NCI-H524 treated with DMSO at 0.1 percent for 48 hours (cell line): ENCODE measurements around the gene NFIL3.
A peak's percentile ranks its signal among the peaks of the same experiment; 100 is the strongest.
"Not testable (repeated sequence)": the region's sequence is repeated elsewhere in the genome, so short reads cannot be mapped to it uniquely, and the experiment has no call there.

ENCODE experiments used
- DNase-seq: peaks from one replicate; lab custom pipeline; 2025; lab: John Stamatoyannopoulos, UW

The NFIL3 gene, protein sequence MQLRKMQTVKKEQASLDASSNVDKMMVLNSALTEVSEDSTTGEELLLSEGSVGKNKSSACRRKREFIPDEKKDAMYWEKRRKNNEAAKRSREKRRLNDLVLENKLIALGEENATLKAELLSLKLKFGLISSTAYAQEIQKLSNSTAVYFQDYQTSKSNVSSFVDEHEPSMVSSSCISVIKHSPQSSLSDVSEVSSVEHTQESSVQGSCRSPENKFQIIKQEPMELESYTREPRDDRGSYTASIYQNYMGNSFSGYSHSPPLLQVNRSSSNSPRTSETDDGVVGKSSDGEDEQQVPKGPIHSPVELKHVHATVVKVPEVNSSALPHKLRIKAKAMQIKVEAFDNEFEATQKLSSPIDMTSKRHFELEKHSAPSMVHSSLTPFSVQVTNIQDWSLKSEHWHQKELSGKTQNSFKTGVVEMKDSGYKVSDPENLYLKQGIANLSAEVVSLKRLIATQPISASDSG

DNA sequence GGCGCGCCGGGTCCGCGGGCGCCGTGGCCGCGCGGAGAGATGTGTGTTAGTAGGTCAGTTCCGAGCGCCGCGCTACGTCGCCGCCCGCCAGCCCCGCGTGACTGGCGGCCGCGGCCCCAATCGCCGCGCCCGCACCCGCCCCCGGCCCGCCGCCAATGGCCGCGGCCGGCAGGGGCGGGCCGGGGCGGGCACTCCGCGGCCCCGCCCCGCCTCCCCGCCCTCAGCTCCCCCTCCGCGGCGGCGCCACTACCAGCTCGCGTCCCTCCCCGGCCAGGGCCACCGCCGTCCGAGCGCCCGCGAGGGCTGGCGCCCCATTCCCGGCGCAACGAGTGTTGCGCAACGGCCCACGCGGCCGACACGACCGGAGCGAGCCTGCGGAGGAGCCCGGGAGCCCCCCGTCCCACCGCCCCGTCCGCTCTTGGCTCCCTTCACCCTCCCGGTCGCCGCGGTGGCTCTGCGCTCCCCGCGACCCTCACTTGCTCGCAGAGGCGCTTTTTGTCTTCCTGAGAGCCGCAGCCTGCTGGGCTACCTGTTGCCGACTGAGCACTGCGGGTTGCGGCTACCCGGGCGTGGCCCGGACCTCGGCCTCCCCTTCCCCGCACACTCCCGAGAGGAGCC is at the start of gene NFIL3:
NFIL3 (minus strand) TSS at position 48 of the 618 bp plus-strand sequence. CDS start 13,098 bp downstream, outside the sequence.
- DNase-seq = peak; percentile 10

DNA sequence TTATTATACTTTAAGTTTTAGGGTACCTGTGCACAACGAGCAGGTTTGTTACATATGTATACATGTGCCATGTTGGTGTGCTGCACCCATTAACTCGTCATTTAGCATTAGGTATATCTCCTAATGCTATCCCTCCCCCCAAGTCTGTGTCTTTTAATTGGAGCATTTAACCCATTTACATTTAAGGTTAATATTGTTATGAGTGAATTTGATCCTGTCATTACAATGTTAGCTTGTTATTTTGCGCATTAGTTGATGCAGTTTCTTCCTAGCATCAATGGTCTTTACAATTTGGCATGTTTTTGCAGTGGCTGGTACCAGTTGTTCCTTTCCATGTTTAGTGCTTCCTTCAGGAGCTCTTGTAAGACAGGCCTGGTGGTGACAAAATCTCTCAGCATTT is 47.9 kb upstream of the NFIL3 start:
- DNase-seq = not testable (repeated sequence)

DNA sequence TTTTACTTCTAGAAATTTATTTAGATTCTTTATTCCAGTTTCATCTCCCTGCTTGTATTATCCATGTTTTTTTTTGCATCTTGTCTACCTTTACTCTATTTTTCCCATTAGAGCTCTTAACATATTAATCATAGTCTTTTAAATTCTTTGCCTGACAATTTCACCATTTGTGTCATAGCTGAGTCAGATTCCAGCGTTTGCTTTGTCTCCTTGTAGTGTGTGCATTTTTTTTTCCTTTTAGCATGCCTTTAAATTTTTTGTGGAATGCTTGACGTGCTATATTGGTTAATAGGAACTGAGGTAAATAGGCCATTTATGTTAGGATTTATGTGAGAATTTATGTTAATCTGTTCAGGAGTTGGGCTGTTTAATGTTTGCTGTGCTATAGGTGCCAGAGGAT is 41.8 kb upstream of the NFIL3 start:
- DNase-seq = no peak

DNA sequence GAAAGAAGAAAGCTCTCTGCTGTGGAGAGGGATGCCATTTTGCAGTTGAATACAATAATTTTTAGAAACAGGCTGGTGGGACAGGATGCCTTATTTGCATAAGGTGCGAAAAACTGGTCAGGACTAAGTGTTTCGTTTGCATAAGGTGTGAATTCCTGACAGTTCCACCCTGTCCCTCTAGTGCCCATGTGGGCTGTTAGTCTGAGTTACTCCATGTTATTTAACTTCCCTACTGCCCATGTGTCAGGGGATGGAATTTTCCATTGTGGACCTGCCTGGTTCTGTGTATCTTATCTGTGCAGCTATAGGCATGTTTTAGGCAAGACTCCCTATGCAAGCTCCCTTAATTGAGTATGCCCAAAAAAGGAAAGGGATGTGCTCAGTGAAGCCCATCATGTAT is 35.3 kb upstream of the NFIL3 start:
- DNase-seq = no peak

DNA sequence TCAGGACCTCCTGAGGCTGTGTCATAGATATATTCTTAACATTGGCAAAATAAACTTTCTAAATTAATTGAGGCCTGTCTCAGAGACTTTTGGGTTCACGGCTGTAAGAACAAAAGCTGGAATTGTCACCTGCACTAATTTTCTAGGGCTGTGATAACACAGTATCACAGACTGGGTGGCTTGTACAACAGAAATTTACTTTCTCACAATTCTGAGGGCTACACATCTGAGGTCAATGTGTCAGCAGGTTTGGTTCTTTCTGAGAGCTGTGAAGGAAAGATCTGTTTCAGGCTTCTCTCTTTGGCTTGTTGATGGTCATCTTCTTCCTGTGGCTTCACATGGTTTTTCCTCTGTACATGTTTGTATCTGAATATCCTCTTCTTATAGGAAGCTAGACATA is 29.2 kb upstream of the NFIL3 start:
- no peak for DNase-seq

DNA sequence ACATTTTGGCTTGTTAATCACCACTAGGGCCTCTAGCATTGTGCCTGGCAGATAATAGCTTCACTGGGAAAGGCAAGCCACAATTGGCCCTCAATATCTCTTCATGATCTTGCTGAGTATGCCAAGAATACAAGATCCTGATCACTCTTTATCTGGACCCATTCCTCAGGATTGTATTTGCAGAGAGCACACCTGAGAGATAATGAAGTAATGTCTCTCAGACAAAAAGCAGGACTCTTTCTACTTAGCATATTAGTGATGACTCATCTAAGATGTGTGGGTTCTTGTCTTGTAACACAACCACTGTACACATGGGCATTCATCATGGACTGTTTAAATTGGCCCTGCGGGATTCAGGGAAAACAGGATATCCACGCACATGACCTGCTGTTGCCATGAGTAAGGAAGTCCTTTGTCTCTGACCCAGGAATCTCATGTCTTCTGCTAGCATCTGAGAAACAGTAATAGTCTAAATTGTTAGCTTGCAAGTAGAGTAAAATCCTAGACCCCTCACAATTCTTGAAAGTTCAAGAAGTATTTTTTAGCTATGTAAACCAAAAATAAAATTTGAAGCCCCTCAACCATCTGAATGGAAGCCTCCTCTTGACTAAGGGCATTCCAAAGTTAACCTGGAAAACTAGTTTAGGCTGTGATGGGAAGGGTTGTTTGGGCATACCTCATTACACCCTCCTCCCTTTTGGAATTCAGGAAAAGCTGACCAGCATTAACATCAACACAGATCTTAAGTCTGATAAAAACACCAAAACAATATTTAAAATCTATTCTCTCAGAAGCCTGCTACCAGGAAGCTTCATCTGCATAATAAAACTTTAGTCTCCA is 28.0 kb upstream of the NFIL3 start:
- DNase-seq = no peak

DNA sequence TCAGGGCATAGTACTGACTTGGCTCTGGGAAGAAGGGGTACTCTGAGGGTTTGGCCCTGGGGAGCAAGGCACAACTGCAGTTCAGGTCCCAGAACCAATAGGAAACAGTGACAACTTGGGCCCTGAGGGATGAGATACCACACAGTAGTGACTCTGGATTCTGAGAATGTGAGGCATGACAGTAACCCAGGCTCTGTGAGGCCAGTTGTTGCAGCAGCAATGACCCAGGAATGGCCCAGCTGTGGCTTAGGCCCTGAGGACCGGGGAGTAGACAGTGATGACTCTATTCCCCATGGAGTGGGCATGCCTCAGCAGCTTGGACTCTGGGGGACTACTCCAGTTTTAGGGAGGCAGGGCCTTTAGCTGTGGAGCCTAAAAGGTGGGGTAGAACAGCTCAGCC is 21.5 kb upstream of the NFIL3 start:
- DNase-seq = no peak

DNA sequence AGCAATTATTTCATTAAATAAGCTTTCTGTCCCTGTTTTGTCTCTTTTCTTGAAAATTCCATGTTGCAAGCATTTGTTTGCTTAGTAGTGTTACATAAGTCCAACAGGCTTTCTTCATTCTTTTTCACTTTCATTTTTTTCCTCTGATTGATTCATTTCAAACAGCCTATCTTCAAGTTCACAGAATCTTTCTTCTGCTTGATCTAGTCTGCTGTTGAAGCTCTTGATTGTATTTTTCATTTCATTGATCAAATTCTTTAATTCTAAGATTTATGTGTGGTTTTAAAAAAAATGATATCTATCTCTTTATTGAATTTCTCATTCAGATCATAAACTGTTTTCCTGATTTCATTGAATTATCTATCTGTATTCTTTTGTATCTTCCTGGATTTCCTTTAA is 20.4 kb upstream of the NFIL3 start:
- no peak for DNase-seq

DNA sequence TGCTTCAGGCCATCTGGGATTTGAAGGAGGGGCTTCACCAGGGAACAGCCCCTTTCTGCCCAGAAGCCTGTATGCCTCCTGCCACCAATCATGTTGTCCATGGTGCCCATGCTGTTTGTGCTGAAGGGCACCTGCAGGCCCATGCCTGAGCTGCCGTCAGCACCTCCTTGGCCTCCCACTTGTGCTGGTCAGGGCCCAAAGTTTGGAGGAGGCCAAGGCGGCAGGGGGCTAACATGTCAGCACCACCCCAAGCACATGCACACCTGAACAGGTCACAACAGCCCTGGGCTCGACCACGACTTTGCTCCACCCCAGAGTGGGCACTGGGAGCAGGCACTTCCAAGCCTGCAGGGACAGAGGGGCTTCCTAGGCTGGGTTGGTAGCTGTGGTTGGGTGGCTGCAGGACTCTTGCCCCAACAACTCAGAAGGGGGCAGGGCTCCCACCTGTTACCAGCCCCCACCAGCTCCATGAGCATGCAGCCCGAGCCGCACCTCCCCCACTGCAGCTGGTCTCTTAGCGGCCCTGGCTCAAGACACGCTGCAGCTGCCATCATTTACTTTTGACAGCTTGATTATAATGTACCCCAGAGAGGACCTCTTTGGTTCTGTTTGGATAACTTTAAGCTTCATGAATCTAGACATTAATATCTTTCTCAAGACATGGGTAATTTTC is 19.8 kb upstream of the NFIL3 start:
- DNase-seq = no peak

DNA sequence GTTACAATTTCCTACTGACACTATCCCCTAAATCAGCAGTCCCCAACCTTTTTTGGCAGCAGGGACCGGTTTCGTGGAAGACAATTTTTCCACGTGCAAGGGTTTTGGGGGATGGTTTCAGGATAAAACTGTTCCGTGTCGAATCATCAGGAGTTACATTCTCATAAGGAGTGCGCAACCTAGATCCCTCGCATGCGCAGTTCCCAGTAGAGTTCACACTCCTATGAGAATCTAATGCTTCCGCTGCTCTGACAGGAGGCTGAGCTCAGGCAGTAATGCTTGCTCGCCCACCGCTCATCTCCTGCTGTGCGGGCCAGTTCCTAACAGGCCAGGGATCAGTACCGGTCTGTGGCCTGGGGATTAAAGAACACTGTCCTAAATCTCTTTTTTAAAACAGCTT is 13.2 kb upstream of the NFIL3 start:
- no peak for DNase-seq

DNA sequence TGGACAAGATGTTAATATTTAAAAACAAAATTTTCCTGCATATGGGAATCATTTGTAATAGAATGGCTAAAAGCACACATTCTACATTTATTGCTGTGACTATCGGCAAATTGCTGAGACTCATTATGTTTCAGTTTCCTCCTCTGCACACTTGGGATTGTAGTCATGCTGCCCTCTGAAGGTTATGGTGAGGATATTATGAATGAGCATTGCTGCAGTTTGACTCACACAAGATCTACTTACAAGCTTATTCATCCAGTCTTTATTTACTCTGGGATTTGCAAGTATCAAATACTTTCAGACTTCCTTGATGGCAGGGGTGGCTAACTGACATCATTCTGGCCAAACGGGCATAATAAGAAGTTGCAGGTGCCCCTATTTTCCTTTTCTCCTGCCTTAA is 9.5 kb upstream of the NFIL3 start:
- DNase-seq = no peak

DNA sequence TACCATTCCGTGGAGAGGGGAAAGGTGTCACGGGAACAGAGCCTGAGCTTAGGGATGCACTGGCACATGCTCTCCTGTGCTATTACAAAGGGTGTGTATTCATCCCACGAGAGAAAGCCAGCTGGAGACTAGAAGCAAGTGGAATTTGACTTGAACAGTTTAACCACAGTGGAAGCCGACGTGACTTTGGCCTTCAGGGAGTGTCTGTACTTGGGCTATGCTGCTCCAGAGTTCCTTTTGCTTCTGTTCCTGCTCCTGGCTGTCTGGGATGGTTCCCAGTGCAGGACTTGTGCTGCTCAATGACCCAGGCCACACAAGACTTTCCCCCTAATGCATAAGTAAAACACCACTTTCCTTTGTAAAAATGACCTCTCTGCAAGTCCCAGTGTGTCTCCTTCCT is 7.9 kb upstream of the NFIL3 start:
- DNase-seq = no peak

DNA sequence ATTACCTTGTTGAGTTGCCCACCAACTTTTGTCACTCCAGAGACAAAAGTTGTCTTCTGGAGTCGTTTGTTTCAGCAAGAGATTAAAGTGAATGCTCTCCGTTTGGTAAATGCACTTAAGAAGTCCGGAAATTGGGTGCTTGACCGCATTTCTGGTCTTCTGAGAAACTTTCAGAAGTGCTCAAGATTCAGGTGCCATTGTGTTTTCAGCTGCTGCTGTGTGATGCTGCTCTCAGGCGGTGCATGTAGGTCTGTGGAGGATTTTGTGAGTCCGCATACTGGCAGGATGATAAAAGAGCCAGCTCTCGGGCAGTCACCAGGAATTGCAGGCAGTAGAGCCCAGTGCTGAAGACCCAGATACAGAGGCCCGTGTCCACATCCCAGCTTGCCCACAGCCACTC is 5.9 kb upstream of the NFIL3 start:
- no peak for DNase-seq

DNA sequence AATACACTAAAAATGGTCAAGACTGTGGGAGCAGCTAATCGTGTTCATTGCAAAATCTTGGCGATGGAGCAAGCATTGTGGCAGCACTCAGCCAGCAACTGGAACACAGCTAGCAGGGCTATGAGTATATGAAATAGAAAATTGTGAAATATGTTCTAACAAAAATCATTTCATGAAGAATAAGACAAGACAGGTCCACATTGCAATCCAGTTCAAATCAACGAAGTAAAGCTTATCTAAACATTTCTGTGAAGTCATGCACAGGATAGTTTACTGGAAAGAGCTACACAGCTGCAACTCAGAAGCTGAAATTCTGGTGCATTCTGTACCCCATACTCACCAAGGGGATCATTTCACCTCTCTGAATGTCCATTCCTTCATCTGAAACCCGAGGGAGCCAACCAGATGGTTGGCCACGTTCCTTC is 5.3 kb upstream of the NFIL3 start:
- DNase-seq = no peak

DNA sequence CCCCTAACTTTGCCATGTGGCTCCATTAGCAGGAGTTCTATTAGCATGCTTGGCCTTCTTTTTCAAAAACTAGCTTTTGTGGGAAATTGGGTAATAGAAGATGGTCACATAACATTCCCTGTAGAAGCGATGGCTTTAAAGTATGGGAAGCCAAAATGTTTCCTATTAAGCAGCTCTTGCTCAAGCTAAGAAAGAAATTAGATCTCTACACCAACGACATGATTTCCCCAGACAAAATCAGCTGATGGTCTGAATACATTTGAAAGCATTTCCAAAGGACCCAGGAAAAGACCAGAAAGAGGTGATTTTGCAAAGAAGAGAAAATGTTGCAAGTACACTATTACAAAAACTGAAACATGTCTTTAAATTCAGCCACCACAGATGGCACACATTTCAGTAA is 4.8 kb upstream of the NFIL3 start:
- no peak for DNase-seq

DNA sequence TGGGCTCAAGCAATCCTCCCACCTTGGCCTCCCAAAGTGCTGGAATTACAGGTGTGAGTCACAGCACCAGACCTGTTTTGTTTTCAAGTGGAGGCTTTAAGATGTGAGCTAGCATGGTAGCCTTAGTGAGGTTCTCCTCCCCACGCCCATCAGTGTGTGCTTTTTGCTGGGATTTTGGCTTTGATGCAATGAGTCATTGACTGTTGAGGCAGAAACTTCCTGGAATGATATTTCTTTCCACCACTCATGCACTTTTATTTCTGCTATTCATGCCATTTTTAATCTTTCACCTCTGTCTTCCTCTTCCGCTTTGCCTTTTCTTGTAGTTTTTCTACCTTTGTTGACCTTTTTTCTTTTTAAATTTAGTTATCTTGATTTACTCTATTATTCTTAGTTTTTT is 4.2 kb upstream of the NFIL3 start:
- DNase-seq = no peak

DNA sequence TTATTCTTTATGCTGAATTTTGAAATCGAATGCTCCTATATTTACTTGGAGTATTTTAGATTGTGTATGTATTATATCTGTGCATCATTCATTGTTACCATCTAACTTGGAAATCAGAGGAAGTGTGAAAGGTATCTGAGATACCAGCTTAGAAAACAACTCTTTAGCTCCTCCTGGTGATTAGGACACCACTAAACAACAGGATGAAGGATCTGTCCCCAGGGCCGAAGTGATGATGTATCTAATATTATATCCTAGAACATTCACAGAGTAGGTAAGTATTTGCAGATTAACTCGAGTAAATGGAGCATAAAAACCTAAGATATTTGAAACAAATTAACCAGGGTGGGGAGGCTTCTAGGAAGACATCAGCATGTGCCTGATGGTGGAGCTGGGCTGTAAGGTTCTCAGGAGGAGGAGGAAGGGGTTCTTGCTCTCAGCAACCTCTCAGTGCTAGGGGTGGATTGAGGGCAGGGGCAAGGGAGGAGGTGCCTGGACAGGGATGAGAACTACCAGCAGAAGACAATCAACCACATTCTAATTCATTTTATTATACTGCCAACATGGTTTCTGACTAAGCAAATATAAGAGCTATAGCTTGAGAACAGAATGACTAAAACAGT is 2.6 kb upstream of the NFIL3 start:
- no peak for DNase-seq

DNA sequence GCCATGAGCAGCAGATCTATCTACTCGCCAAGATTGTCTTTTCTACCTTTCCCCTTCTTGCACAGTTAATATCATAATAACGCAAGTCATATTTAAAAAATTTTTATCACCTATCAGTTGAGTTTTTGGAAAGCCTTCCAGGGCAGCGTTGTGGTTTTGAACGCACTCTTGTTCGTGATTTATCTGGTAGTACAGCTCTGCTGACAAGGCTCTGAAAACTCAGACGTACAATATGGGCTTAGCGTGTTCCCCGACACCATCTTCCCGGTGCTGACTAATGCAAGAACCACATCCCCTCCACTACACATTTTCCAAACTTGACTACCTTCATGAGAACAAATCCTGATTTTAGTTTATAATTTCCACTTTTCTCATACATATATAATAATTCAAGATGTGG is 1.6 kb upstream of the NFIL3 start:
- no peak for DNase-seq

DNA sequence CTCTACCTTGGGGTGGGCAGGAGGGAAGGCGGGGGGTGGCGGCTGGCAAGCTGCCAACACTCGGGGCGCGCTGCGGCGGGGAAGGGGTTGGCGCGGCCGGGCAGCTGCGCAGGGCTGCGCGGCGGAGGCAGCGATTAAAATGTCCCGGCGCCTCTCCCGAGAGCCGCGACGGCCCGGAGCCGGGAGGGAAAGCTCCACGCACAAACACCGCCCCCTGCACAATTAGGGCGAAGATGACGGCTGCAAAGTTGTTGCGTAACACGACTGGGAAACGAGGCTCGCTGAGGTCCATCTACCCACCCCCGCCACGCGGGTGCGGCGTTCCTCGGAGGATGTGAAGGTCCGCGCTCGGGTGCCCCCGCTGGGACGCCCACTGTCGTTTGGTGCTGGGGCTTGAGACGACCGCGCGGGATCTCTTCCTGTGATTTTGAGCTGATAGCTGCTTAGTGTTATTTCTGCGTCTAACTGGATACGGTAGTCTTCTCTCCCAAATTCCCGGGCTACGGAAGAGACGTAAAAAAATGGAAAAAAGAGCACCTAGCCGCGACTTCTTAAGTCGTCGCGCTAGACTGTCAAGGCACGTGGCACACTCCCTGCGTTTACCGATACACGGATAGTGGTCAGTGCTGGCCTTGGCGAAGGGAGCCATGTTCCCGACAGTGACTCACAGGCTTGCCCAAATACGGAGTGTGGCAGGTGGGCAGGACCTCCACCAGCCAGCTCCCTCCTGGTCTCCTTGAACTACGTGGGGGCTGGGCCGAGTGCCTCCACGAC is 958 bp upstream of the NFIL3 start:
- no peak for DNase-seq

DNA sequence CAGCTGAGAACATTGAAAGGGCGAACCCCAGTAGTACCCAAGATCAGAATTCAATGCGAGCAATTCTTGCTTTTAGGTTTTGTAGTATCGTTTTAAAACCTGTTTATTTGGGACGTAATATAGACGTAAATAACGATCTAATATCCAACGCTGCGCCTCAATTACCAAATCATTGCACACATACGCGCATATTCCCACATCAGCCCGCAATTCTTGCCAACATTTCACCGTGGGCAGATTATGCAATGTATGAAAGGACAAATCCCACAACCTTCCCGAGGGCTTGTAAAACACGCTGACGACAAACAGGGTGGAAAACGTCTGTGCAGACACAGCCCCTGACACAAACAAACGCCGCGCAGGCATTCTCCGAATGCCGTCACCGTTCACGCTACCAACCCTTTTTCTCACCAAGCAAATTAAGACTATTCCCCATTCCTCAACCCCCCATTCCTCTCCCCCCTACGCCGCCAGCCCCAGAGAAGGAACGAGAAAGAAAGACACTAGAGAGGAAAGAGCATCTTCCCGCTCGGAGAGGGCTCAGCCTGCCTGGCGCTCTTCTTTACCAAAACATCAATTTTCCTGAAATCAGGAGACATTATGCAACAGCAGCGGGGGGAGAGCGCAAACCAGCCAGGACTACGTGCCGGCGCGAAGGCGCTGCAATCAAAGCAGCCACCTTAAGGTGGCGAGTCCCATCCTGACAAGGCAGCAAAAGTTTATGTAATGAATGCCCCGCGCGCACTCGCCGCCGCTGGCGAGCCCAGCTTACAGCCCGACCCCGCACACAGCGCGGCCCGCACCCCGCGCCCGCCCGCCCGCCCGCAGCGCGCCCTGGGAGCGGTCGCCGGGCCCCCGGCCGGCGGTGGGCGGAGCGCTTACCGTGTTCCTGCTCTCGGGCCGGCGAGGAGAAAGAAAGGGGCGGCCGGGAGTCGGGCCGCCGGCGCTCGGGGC is 597 bp downstream of the NFIL3 start:
- peak; percentile 17 for DNase-seq
